ACC112 (cell line): ENCODE data around the gene PTH2.
"Not testable (repeated sequence)": the region's sequence is repeated elsewhere in the genome, so short reads cannot be mapped to it uniquely, and the experiment has no call there.

Experiments used
- H2AFZ ChIP-seq: fragments of 200-600 bp; sonication (generic); one replicate; pipeline ENCODE4 v1.6.0; 2017; ENCODE audit warnings: antibody characterized with exemption, low read length; ENCODE audit not compliant: unreplicated experiment
- H3K27ac ChIP-seq: fragments of 200-600 bp; sonication (generic); 2 replicates; pipeline ENCODE4 v1.5.1; 2014; ENCODE audit warnings: low read depth, mild to moderate bottlenecking, antibody characterized with exemption, low read length, moderate library complexity
- H3K27me3 ChIP-seq: fragments of 200-600 bp; sonication (generic); 2 replicates; pipeline ENCODE4 v1.6.1; 2014; ENCODE audit warnings: mild to moderate bottlenecking, antibody characterized with exemption, low read length, moderate library complexity, mixed read lengths; ENCODE audit not compliant: insufficient read depth
- H3K36me3 ChIP-seq: fragments of 200-600 bp; sonication (generic); 2 replicates; pipeline ENCODE4 v1.6.1; 2016; ENCODE audit warnings: mild to moderate bottlenecking, antibody characterized with exemption, low read length, moderate library complexity, mixed read lengths; ENCODE audit not compliant: insufficient read depth
- H3K4me1 ChIP-seq: fragments of 200-600 bp; sonication (generic); one replicate; pipeline ENCODE4 v1.6.1; 2016; ENCODE audit warnings: low read length, mixed read lengths; ENCODE audit not compliant: insufficient read depth, unreplicated experiment, control insufficient read depth
- H3K4me3 ChIP-seq: fragments of 200-600 bp; sonication (generic); 2 replicates; pipeline ENCODE4 v1.5.1; 2014; ENCODE audit warnings: mild to moderate bottlenecking, low read depth, low read length
- H3K79me2 ChIP-seq: fragments of 200-600 bp; sonication (generic); one replicate; pipeline ENCODE4 v1.6.0; 2016; ENCODE audit warnings: low read length; ENCODE audit not compliant: control insufficient read depth, unreplicated experiment, insufficient read depth

PTH2 gene

DNA sequence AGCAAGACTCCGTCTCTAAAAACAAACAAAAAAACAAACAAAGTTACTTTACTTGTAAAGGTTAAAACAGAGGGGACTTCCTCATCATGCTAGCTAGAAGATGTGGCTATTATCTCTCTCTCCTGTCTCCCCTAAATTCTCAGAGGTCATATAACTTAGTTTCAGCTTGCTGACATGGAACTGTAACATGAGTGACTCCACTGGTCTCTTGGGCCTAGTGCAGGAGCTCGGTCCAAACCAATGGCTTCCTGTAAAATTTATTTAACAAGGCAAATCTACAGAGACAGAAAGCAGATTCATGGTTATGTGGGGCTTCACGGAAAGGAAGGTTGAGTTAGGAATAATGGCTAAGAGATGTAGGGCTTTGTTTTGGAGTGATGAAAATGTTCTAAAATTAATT lies 44.7 kb downstream of the PTH2 start:
- Histone ChIP-seq H2AFZ (no peak overlapping the region), H3K79me2 (no peaks in the 10 kb centered on the region), H3K27me3 (no peaks in the 10 kb centered on the region), H3K4me1 (no peaks in the 10 kb centered on the region), H3K27ac (no peak overlapping the region), H3K4me3 (no peak overlapping the region), H3K36me3 (no peaks in the 10 kb centered on the region)

DNA sequence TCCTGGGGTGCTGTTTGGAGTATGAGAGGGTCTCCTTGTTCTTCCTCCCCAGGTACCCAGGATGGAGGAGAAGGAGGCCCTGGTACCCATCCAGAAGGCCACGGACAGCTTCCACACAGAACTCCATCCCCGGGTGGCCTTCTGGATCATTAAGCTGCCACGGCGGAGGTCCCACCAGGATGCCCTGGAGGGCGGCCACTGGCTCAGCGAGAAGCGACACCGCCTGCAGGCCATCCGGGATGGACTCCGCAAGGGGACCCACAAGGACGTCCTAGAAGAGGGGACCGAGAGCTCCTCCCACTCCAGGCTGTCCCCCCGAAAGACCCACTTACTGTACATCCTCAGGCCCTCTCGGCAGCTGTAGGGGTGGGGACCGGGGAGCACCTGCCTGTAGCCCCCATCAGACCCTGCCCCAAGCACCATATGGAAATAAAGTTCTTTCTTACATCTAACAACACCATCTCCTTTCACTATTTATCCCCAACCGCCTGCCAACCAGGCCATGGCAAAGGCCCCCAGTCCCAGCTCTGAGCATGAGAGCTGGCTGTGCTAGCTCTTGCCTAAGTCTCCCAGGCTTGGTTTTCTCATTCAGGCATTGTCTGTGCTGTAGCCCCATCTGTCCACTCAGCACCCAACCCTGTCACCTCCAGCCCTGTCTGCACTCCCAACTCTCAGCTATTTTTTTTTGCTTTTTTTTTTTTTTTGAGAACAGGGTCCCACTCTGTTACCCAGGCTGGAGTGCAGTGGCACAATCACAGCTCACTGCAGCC lies 48.4 kb downstream of the PTH2 start:
- Histone ChIP-seq H2AFZ (no peak overlapping the region), H3K4me1 (no peaks in the 10 kb centered on the region)

DNA sequence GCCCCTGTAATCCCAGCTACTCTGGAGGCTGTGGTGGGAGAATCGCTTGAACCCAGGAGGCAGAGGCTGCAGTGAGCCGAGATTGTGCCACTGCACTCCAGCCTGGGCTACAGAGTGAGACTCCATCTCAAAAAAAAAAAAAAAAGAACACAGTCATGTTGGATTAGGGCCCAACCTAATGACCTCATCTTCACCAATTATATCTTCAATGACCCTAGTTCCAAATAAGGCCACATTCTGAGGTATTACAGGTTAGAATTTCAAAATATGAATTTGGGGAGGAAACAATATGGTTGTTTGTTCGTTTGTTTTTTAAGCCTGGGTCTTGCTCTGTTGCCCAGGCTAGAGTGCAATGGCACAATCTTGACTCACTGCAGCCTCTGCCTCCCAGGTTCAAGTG lies 50.1 kb downstream of the PTH2 start:
- H2AFZ ChIP-seq, H3K27me3 ChIP-seq: not testable (repeated sequence)

More for the DNA sequence above, 48.4 kb downstream of the PTH2 start:
- Histone ChIP-seq H3K79me2 (no peaks in the 10 kb centered on the region), H3K27ac (no peak overlapping the region), H3K27me3 (no peaks in the 10 kb centered on the region), H3K4me3 (no peak overlapping the region), H3K36me3 (no peaks in the 10 kb centered on the region)

More for the DNA sequence above, 50.1 kb downstream of the PTH2 start:
- H3K36me3 ChIP-seq, H3K79me2 ChIP-seq, H3K27ac ChIP-seq, H3K4me1 ChIP-seq, H3K4me3 ChIP-seq: not testable (repeated sequence)
